Renal pelvis (tissue), 4 donors: ENCODE data around the gene GRB10. TPM values are rescaled to one million over a fixed set of nuclear protein-coding genes. Genes with fewer than 3 reads are reported as not detected.

Experiments used
- DNase-seq: peaks from one replicate; pipeline ENCODE4 v3.0.0-alpha.2; 2013
- polyA plus RNA-seq, 3 donors: library from polyadenylated mRNA; unstranded; fragments of 120-200 nt; gene quantifications; one replicate each; pipeline ENCODE4 v1.2.1, GENCODE V29; 2013; ENCODE audit not compliant: insufficient read length in 3 of 3

GRB10 gene
- polyA plus RNA-seq, 3 donors, result 31.3 to 50.8 (median 45.3) TPM

DNA sequence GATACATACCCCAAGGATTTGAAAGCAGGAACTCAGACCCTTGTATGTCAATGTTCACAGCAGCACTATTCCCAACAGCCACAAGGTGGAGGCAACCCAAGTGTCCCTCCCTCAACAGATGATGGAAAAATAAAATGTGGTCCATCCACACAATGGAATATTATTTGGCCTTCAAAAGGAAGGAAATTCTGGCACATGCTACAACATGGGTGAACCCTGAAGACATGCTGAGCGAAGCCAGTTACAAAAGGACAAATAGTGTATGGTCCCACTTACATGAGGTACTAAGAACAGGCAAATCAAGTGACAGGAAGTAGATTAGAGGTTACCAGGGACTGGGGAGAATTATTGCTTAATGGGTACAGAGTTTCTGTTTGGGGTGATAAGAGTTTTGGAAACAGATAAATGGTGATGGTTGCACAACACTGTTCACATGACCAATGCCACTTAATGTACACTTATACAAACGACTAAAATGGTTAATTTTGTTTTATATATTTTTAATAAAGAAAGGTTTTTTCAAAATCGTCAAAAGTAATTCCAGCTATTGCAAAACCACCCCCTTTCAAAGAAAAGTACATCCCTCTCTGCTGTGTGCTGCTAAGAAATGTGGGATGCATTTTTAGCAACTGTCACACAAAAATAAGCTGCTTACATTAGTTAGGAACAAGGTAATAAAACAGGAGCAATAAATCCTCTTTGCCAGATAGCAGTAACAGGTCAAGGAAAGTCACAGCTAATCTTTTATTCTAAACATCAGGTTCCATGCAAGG lies 85.7 kb downstream of the GRB10 start:
- no peak for DNase-seq

DNA sequence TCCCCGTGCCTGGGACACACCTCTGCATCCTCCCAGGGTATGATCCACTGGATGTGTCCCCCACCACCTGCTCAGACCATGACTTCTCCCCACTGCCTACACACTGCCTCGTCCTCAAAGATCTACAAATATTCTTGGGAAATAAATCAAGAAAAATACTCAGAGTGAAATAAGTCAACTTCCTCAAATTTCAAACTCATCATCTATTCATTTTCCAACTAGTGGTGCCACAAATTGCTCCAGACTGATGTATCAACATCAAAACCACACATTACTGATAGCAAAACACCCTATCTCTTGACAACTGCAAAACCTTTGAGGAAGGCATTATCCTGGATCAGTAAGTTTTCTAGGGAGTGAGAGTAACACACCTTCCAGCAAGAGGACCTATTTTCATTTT lies 87.7 kb downstream of the GRB10 start:
- no peak for DNase-seq

DNA sequence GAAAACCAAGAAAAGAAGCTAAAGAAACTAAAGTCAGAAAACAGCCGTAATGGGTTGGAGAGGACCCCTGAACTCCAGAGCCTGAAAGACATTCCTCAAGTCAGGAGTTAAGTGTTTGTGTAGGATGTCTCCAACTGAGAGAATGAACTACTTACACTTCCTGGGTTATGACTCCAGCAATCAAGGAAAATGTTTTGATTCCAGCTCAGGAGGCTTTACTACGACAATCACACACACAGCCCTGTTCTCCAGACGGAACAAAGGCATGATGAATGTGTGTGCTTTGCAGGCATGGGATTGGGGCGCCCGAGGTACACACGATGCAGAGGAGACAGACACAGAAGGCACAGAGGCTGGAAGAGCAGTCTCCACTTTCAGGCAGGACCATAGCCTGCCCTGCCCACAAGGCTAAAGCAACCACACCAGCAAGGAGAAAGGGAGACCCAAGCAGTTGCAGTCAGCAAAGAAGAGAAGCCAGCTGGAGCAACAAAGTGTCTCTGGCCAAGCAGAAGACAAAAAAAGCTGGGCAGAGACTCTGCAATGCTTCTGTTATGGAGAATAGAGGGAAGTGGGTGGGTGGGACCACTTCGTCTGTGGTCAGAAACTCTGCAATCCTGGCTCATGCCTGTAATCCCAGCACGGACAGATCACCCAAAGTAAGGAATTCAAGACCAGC lies 89.1 kb downstream of the GRB10 start:
- DNase-seq, result no peak

DNA sequence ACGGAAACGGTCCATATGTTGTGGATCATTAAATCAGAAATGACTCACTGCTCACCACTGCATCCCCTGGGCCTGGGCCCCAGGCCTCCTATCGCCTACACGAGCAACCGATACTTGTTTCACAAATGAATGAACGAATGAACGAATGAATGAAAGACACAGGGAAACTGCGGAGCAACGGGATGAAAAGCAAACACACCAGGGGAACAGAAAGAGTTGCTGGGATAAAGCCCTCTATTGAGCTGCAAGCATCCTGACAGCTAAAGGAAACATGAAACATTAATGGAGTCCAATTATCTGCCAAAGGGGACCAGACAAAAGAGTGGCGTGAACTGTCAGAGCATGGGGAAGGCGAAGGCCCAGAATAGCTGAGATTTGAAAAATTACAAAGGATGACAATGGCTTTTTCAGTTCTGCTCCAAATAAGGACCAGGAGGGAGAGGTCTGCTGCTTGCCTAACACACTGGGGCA lies 92.1 kb downstream of the GRB10 start:
- DNase-seq, result no peak

DNA sequence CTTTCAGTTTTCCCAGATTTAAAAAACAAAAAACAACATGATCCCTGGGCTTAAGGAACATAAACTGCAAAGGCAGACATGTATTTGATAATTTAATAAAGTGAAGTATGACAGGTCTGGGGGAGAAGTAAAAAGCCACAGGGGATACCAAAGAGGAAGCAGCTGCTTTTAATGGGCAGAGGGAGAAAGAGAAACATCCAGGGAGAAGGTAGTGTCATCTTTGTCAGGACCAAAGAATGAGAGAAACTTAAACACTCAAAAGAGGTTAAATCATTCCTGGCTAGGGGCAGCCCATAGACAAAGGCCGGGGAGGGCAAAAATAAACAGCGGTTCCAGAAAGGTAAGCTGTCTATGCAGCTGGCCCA lies 94.5 kb downstream of the GRB10 start:
- no peak for DNase-seq

DNA sequence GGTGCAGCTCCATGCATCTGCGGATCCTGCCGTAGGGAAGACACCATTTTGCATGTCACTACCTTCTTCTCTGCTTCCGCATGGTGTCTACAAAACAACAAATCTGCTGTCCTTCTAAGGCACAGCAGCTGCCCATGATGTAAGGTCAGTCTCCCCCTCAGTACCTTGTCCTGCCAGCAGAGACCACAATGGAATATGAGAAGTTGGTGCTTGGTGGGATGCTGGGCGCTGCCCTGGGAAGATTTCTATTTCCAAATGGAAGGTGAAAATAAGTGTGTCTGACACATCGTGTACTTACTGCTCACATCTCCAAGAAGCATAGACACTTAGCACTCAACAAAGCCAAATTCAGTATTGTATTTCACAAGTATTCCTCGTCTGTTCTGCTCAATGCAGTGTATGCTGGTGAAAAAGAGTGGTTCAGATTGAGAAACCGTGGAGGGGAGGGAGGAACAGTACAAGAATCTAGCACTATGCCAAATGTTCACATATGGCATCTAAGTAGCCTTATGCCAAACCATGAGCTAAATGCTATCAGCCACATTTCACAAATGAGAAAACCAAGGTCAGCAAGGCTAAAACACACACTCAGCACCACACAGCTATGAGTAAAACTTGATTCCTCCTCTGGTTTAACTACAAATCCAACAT lies 95.0 kb downstream of the GRB10 start:
- DNase-seq, result no peak

DNA sequence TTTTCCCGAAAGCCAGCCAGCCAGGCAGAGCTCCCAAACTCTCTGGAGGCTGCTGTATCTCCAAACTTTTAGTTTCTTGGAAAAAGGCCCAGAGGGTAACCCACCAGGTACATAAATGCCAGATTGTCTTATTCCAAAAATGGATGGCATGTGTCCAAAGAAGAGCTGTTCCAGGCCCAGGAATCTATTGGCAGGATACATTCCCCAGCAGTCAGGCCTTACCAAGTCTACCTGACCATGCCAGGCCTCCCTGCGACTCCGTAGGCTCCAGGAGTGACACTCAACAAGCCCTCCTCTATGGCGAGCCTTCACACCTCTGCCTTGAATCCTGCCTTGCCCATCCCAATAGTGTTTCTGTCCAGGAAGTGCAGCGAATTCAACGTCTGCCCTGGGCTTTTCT lies 95.6 kb downstream of the GRB10 start:
- no peak for DNase-seq

DNA sequence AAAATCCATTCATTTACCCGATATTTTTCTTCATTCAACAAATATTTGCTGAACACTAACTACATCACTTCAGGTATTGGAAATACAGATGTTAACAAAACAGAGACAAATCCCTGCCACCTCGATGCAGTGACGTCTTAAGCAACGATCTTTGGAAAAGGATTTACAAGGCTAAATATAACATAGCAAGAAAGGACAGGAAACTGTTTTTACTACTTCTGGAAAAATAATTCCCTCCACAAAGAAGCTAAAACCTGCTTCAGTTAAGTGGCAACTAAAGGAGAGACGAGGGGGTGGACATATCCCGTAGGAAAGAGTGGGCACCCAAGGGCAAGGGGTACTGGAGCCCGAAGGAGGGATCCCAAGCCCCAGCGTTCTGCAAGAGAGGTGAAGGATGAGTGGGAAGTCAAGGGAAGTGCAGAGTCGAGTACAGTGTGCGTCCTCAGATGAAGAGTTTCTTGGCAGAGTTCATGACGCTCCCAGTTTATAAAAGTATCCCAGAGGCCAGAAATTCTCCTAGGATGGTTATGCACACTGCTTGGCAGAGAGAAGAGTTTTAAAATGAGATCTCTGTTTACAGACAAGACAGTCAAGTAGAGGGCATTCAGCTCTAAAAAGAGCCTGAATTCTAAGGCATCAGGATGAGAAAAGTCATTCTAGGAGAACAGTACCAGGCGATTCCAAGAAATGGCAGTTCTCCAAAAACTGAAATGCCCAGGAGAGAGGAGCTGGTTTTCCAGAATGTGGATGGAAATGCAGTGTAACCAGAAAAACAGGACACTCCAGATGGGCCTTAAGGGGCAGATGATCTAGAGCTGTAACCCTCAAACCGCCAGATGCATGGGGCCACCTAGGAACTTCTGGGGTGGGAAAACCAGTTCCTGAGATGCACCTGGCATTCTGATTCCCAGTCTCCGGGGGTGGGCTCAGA lies 97.3 kb downstream of the GRB10 start:
- no peak for DNase-seq

DNA sequence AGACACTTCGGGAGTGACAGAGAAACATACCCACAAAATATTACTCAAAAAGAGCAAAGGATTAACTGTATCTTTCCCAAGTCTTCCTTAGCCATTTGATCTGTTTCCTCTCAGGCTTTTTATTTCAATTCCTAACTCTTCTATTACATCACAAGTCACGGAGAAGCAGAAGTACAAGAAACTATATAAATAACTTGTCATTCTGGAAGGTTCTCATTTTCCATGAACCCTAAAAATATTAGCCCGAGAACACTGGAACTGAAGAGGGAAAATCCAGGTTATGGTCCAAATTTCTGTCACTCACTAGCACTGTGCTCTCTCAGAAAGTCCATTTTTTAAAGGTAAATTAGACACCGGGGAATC lies 98.0 kb downstream of the GRB10 start:
- DNase-seq, result no peak

DNA sequence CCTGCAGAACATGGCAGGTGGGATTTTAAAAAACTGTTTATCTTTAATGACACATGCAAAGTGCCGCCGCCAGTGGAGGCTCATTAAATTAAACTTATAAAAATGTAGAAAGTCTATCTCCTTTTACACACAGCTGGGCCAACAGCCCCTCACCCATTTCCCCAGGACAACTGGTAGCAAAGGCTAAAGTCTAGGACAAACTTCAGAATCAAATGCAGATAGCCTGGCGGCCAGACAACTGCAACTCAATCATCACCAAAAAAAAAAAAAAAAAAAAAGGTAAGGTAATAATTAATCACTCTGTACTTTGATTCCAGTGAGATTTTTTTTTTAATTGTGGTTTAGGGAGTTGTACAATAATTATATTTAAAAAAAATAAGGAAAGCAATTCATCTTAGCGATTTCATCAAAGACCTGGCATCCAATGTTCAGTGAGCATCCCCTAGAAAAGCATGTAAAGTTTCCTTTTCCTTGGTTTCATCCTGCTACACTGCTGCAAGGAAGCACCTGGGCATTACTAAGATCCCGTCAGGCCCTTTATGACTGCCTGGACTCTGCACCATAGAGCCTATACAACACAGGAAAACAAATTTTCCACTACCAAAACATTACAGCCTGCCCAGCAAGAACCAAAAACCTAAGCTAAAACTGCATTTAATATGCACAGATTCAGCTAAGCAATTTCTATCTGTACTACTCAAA lies 98.5 kb downstream of the GRB10 start:
- DNase-seq, result no peak

DNA sequence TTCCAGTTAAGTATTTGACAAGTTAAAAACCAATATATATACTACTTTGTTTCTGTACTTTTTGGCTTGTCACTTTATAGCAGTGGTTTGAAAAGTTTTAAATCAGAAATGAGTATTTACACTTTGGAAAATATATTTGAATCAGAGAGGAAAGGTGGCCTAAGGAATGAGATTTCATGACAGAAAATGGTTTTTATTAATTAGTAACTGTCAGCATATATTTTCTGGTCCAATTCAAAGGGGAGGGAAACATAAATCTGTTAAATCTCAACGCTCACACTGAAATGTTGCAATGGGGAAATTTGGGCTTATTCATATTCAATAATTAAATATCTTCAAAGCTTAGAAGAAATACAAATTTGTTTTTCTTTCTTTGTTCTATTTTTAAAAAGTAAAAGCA lies 100.1 kb downstream of the GRB10 start:
- DNase-seq, result no peak

DNA sequence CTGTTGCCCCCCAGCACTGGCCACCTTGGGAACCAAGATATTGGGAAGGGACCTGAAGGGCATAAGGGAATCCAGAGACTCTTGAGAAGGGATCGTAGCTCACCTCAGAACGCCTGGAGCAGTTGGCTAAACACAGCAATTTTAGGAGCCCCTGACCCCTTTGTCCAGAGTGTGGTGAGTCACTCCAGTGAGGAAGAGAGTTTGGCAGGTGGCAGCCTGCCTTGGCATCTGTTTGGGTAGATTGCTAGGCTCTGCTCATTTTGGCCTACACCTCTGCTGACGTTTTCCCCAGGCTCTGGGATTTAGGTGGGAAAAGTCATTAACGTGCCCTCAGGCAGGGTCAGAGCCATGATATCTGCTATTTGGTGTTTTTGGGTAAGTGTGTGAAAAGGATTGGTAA lies 100.6 kb downstream of the GRB10 start:
- no peak for DNase-seq

DNA sequence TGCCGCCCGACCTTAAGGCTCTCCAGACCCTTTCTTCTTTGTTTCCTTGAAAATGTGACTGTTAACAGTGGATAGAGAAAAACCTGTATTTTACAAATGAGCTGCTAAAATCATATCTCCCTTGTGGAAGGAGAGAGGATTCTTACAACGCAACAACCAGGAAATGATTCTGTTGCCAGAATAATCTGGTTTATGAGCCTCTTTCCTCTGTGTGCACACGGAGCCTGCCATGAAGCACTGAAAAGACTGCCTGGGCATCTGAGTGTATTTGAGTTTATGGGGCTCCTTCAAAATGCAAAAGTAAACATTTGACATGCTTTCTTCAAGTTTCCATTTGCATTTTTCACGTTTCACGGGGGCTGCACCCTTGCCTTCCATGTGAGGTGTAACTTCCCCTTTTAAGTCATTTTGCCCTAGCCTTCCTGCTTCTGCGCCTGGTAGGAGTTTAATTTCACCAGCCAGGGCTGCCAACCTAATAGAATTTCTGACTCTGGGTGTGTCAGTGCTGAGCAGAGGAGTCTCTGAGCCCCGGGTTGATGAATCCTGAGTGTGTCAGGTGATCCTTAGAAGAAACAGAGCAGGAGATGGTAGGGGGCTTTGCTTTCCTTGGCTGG lies 101.2 kb downstream of the GRB10 start:
- no peak for DNase-seq

DNA sequence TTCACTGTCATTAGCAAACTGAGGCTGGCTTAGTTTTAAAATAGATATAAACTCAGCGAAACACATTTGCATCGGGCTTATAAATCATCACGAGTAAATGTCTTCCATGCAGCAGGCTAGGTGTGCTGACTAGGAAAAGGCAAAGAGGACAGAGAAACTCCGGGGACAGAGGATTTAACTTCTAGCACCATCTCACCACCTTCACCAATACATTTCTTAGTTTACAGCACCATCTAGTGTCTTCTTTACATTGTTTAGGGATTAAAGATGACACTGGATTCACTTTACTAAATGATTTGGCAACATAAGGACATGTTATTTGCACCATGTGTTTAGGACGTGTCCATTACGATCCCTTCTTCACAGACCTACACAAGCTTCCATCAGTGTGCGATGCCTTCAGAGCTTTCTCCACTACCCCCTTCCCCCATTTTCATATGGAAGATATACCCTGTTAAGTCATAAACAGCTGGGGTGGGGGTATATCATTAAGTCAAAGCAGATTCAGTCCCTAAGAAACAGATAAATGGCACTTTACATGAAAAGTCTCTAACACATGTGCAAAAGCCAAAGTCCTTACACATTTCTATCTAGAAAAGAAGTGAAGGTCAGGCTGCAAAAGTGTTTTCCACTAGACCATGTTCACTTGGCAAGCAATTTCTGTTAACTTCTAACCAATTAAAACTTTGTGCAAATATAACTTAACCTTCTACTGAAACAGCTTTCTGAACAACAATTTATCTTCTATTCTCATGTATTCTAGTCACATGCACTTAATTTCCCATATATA lies 103.3 kb downstream of the GRB10 start:
- DNase-seq, result peak; percentile 37

DNA sequence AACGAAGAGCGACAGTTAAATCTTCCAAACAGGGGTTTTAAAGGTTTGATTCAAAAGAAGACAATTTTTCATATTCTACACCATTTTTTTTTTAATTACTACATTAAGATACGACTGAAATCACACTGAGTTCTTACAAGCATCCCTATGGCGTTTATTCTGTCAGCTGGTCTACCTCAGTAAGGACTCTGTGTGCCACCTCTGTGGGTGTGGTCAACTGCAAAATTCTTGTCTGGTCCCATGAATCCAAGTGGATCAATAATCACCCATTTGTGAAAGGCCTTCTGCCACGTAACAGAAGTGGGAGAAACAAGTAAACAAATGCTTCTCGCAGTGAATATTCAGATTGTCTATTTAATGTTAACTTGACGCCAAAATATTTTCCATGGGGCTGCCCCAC lies 104.1 kb downstream of the GRB10 start:
- DNase-seq, result no peak

DNA sequence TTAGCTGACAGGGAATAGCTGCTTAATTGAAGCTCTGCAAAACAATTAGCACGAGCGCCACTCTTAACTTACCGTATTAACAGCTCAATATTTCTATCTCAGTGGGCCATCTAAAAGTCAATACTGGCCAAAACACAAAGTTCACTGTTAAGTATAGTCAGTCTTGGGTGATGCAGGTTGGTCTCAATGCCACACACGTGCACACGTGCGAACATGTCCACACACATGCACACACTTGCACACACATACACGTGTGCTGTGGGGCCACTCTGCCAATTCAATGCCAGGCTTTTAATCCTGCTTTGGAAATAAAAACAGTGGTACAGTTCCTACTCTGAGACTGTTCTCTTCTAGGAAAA lies 105.1 kb downstream of the GRB10 start:
- no peak for DNase-seq

DNA sequence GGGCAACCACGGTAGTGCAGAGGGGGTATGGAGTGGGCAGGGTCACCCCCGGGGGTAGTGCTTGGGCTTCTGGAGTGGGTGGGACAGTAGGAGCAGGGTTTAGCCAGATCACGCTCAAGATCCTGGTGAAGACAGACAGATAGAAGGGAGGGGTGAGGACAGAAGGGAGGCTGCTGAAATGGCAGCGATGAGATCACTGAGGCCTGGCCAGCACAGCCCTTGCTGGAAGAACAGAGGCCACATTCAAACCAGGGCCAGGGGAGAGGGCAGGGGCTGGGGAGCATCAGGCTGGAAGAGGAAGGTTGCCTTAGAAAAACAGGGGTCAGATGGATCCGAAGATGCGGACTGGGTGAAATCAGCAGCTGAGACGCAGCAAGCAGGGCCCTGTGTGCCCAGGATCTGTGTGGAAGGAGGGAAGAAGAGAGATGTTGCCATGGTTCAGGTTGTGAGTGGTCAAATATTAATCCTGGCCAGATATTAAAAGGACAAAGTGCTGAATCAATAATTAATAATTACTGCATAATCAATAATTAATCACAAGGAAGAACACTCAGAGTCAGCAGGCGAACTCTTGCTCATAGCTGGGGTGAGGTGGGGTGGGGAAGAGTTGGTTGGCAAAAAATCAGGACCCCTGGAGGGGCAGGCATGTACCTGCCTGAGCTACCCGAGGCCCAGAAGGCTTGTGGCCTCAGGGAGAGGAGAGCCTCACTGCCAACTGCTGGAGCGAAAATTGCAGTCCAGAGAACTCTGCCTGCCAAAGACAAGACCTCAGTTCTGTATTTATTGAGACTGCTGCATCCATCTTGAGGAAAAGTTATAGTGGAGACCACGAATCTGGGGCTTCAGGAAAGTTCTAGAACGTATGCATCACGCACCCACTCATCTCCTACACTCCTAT lies 105.7 kb downstream of the GRB10 start:
- DNase-seq, result no peak

DNA sequence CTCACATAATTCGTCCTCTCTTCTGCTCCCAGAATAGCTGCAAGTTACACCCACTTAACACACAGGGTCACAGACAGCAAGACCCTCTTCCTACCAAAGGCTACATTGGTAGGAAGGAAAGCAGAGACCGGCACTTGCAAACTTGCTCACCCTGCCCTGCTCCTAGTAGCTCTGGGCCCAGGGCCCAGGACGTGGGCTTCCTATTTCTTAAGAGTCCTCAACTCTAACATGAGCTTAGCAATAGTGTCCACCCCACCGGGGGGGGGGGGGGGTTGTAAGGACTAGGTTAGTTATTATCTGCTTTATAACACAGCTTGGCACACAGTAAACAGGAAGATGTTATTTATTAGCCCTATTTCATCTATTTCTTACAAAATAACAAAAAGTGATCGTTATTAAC lies 106.6 kb downstream of the GRB10 start:
- no peak for DNase-seq
